Head of caudate nucleus (tissue), 42 donors: ENCODE results near the gene RGS10.
"Not testable (repeated sequence)": the region's sequence is repeated elsewhere in the genome, so short reads cannot be mapped to it uniquely, and the experiment has no call there.

Experiments
- DNase-seq, 42 donors: peaks; one replicate each; pipeline versions ENCODE4 v3.0.0 to v3.0.0-alpha.2; 2020 to 2021; ENCODE audit warnings: mixed read lengths in 7 of 42
- intact Hi-C: fragments of 100-400 bp; cut with DNase I; formaldehyde crosslinking; loops from one replicate; pipeline ENCODE4 v1.15.0; 2022

Gene RGS10

GRCh38 chr10:119479532-119479931 is 63.0 kb downstream of the RGS10 start:
- no peak for DNase-seq
- intact Hi-C loops = no loop called here

- intact Hi-C loops = no loop called here
- DNase-seq = peak in 1 of 42 donors; percentile 11
Observed at GRCh38 chr10:119478811-119479341, 63.6 kb downstream of the RGS10 start.

DNA sequence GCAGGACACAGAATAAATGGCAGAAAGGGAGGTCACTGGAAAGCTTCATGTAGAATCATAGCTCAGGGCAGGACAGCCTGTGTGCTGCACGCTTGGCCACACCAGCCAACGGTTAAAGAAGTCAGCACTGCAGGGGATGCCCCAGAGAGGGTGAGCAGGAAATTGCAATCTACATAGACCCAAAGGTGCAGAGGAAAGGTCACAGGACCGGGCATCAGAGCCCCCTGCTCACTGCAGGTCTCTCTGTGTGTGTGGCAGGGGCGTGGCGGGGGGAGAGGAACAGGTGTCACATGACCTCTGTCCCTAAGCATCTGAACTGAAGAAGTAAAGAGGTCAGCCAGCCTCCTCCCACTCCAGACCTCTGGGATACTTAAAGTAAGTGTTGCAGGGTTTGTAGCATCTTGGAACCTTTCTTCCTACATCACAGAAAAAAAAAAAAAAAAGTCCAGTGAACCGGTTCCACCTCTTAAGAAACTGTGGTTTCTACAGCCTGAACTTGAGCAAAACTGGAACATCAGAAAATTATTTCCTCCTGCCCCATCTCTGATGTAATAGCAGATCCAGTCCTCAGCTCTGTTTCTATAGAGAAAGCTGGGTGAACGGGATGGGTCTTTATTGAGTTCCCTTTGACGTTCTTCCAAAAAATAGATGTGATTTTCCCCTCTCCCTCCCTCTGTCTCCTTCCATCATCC is 64.3 kb downstream of the RGS10 start:
- intact Hi-C loops = no loop called here
- DNase-seq = no peak

DNA sequence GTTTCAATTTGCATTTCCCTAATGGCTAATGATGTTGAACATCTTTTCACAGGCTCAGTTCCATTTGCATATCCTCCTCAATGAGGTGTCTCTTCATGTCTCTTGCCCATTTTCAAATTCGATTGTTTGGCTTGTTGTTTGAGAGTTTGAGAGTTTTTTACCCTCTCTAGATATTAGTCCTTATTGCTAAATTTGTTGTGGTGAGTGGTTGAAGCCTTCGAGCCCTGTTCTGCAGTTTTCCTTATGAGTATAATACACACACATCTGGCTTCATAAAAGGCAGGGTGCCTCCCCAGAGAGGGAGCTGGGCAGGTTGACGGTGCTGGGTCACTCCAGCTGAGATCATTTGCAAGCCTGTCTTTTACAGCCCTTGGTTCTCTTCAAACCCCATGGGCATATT is 65.1 kb downstream of the RGS10 start:
- intact Hi-C loops = no loop called here

DNA sequence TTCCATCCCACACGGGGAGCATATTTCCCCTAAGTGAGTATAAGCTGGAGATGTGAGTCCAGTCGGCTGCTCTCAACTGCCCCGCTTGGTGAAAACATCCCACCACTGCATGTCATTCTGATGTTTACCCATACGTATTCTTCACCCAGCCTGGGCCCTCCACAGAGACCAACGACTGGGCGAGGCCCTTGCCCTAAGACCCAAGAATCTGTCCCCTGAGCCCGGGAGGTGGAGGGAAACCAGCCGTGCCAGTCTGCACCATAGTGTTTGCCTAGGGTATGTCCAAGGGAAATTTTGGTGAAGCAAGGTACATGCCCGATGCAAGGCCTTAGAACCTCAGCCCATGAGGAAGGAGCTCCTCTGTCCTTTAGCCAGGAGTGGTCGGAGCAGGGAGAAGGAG is 67.9 kb downstream of the RGS10 start:
- DNase-seq = no peak
- intact Hi-C loops = no loop called here

More for the DNA sequence above, 65.1 kb downstream of the RGS10 start:
- no peak for DNase-seq

DNA sequence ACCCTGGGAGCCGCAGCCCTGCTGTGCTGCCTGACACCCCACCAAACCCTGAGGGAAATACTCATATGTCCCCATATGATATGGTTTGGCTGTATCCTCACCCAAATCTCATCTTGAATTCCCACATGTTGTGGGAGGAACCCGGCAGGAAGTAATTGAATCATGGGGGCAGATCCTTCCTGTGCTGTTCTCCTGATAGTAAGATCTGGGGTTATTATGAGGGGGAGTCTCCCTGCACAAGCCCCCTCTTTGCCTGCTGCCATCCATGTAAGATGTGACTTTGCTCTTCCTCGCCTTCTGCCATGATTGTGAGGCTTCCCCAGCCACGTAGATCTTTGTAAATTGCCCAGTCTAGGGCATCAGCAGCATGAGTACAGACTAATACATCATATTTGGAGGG is 68.7 kb downstream of the RGS10 start:
- no peak for DNase-seq
- intact Hi-C loops = no loop called here

DNA sequence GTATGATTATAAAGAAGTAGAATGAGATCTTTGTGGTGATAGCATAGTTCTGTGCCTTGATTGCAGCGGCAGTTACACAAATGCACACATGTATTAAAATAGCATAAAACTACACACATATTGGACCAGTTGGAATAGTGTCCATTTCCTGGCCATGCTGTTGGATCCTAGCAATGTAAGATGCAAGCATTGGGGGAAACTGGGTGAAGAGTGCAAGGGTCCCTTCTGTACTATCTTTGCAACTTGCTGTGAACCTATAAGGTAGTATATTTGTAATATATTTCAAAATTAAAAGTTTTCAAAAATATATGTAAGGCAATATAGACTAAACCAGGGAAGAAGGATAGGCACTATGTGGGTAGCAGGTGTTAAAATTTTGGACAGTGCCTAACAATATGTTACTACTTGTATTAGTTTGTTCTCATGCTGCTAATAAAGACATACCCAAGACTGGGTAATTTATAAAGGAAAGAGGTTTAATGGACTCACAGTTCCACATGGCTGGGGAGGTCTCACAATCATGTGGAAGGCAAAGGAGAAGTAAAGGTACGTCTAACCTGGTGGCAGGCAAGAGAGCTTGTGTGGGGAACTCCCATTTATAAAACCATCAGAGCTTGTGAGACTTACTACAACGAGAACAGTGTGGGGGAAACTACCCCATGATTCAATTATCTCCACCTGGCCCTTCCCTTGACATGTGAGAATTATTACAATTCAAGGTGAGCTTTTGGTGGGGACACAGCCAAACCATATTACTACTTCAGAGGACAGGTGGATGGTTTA is 71.4 kb downstream of the RGS10 start:
- intact Hi-C loops = no loop called here
- no peak for DNase-seq

DNA sequence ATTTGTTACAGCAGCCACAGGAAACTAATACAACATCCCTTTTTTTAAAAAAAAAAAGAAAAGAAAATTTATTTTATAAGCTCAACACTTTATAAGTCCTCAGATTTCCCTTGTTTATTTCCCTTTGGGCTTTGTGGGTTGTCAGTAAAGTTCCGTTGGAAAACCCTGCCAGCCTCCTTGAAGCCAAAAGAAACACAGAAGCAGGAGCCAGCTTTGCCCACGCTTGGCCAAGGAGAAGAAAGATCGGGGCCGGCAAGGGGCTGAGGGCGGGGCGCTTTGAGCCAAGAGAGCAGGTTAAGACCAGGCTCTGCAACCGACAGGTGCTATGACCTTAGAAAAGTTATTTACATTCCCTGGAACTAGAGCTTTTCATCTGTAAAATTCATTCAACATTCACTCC is 72.7 kb downstream of the RGS10 start:
- no peak for DNase-seq
- intact Hi-C loops = no loop called here

- no peak for DNase-seq
- intact Hi-C loops = no loop called here
Observed at GRCh38 chr10:119469325-119469707, 73.2 kb downstream of the RGS10 start.

- intact Hi-C loops = no loop called here
- no peak for DNase-seq
Observed at GRCh38 chr10:119468542-119469324, 73.8 kb downstream of the RGS10 start.

GRCh38 chr10:119466655-119467054 is 75.9 kb downstream of the RGS10 start:
- intact Hi-C loops = no loop called here
- DNase-seq = no peak

DNA sequence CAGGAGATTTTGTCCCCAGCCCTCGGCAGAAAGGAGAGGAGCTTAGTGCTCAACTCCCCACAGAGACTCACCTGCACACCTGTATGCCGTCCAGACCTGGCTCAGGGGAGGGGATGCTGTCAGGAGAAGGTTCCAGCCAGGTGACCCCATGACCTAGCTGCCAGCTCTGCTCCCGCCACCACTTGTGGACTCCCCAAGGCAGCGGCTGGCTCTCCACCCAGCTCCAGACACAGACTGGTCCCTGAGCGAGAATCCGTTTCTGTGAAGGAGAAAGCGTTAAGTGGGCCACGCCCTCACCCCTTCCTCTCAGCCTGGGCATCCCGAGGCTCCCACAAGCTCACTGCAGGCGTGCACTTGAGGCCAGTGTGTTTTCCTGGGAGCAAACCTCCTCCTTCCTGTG is 76.4 kb downstream of the RGS10 start:
- intact Hi-C loops = no loop called here
- no peak for DNase-seq

- intact Hi-C loops = no loop called here
- no peak for DNase-seq
Observed at GRCh38 chr10:119465085-119465484, 77.4 kb downstream of the RGS10 start.

DNA sequence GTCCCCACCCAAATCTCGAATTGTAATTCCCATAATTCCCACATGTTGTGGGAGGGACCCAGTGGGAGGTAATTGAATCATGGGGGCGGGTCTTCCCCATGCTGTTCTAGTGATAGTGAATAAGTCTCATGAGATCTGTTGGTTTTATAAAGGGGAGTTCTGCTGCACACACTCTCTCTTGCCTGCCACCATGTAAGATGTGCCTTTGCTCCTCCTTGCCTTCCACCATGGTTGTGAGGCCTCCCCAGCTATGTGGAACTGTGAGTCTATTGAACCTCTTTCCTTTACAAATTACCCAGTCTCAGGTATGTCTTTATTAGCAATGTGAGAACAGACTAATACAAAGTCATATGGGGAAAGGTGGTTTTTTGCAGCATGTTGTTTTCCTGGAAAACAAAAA is 79.3 kb downstream of the RGS10 start:
- intact Hi-C loops, DNase-seq: not testable (repeated sequence)

DNA sequence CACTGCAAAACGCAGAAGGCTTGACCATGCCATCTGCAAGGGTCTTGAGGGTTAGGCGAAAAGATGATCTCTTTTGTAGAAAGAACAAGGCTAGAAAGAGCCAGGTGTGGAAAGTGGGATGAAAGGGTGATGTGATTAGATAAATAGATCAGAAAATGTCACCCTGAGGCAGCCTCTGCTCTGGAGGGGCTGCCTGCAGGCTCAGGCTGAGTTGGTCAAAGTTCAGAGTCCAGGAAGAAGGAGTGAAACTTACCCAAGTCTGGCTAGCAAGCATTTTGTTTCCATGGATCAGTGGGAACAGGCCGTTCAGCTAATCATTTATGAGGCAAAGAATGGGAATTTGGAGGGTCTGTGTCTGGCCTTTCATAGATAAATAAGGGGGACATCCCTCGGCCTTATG is 79.7 kb downstream of the RGS10 start:
- intact Hi-C loops = no loop called here
- no peak for DNase-seq

DNA sequence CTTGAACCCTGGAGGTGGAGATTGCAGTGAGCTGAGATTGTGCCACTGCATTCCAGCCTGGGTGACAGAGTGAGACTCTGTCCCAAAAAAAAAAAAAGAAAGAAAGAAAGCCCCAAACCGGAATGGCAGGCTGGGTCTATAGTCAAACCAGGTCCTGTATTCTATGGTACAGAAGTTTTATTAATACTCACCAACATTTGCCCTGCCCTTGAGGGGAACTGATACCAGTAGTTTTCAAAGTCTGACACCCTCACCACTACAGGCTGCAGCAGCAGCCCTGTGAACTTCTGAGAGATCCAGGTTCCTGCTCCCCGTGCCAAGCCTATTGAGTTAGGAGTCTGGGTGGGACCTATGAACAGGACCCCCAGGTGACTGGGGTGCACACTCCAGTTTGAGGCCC is 80.6 kb downstream of the RGS10 start:
- DNase-seq = no peak
- intact Hi-C loops = no loop called here

DNA sequence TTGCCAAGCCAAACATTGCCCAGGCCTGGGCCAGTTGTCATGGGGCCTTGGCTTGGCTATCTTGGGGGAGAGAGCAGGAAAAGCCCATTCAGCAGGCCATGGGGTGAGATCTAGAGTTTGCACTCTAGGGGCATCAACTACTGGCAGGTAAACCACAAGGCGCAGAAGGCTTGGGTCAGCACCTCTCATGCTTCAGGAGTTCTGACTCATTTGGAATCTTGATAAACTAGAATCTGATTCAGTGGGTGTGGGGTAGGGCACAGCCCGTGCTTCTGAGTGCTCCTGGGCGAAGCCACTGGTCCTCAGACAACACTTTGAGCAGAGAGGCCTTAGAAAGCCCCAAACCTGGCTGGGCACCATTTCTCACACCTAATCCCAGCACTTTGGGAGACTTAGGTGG is 81.1 kb downstream of the RGS10 start:
- intact Hi-C loops = no loop called here
- no peak for DNase-seq

DNA sequence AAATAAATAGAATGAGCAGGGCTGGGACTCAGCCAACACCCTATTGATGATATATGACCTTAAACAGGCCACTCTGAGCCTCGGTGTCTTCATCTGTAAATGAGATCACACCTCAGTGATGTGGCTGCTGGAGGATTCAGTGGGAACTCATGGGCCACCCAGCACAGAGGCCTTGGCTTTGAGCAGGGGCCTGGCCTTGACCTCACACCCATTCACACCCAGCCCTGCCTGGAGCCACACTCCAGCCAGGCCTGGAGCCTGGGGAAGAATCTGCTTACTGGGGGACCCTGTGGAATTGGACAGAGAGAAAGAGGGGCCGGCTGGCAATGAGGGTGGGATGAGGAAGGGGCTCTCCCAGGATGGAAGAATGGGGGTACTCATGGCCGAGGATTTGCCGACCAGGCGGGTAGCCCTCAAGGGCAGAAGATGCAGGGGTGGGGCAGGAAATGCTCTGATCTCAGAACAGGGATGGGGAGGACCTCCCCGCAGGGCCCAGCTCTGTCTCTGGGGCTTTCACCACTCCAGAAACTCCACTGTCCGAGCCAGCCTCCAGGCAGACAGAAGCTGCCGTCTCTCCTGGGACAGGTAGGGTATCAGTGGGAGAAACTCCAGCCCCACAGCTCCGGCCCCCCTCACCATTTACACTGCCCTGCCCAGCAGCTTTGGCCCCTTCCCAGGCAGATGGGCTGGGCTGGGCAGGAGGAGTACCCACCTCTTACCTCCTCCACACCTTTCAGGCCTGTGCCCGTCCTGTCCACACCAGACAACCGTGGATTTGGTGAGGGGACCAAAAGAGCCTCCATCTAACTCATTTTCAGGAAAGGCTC is 81.9 kb downstream of the RGS10 start:
- intact Hi-C loops = no loop called here

GRCh38 chr10:119459681-119460340 is 82.7 kb downstream of the RGS10 start:
- DNase-seq = no peak

More for the DNA sequence above, 81.9 kb downstream of the RGS10 start:
- DNase-seq = no peak

More at GRCh38 chr10:119459681-119460340, 82.7 kb downstream of the RGS10 start:
- intact Hi-C loops = no loop called here
